NCI-H2196 (cell line): Measurements from ENCODE around the gene ALOX5.

Experiments
- DNase-seq: peaks from one replicate; lab custom pipeline; 2025; ENCODE audit not compliant: unreplicated experiment; lab: John Stamatoyannopoulos, UW

The ALOX5 gene

GRCh38 chr10:45422866-45423659, 49.0 kb downstream of the ALOX5 start:
- no peak for DNase-seq

GRCh38 chr10:45423976-45424499, 50.0 kb downstream of the ALOX5 start:
- no peak for DNase-seq

- no peak for DNase-seq
These were observed 50.8 kb downstream of the ALOX5 start for GRCh38 chr10:45424668-45425404.

GRCh38 chr10:45425621-45426563, 51.9 kb downstream of the ALOX5 start:
- DNase-seq, result peak; percentile 34

GRCh38 chr10:45427262-45427969, 53.4 kb downstream of the ALOX5 start:
- DNase-seq, result no peak

- DNase-seq, result no peak
These were observed 54.0 kb downstream of the ALOX5 start for GRCh38 chr10:45427970-45428366.

- DNase-seq, result no peak
These were observed 54.8 kb downstream of the ALOX5 start for GRCh38 chr10:45428611-45429510.

GRCh38 chr10:45429790-45430189, 55.8 kb downstream of the ALOX5 start:
- no peak for DNase-seq

GRCh38 chr10:45432113-45432512, 58.1 kb downstream of the ALOX5 start:
- no peak for DNase-seq

GRCh38 chr10:45432700-45433472, 58.9 kb downstream of the ALOX5 start:
- DNase-seq, result no peak

GRCh38 chr10:45433716-45434469, 59.9 kb downstream of the ALOX5 start:
- no peak for DNase-seq

- DNase-seq, result no peak
These were observed 63.8 kb downstream of the ALOX5 start for GRCh38 chr10:45437587-45438465.

- DNase-seq, result no peak
These were observed 64.6 kb downstream of the ALOX5 start for GRCh38 chr10:45438466-45439090.

- DNase-seq, result no peak
These were observed 65.3 kb downstream of the ALOX5 start for GRCh38 chr10:45439365-45439764.

- DNase-seq, result no peak
These were observed 65.9 kb downstream of the ALOX5 start for GRCh38 chr10:45439873-45440272.

GRCh38 chr10:45440511-45441062, 66.6 kb downstream of the ALOX5 start:
- no peak for DNase-seq
